GM15510 (cell line): ENCODE results near the gene PDZD4.

Experiments
- POLR2A ChIP-seq: IDR thresholded peaks from 3 replicates; pipeline ENCODE4 v1.6.1; 2011; ENCODE audit warnings: borderline replicate concordance; ENCODE audit not compliant: insufficient read length; ENCODE audit errors: extremely low read depth

PDZD4 gene

GRCh38 chrX:153771415-153772315 is 58.7 kb downstream of the PDZD4 start:
- TF ChIP-seq POLR2A: no peak

DNA sequence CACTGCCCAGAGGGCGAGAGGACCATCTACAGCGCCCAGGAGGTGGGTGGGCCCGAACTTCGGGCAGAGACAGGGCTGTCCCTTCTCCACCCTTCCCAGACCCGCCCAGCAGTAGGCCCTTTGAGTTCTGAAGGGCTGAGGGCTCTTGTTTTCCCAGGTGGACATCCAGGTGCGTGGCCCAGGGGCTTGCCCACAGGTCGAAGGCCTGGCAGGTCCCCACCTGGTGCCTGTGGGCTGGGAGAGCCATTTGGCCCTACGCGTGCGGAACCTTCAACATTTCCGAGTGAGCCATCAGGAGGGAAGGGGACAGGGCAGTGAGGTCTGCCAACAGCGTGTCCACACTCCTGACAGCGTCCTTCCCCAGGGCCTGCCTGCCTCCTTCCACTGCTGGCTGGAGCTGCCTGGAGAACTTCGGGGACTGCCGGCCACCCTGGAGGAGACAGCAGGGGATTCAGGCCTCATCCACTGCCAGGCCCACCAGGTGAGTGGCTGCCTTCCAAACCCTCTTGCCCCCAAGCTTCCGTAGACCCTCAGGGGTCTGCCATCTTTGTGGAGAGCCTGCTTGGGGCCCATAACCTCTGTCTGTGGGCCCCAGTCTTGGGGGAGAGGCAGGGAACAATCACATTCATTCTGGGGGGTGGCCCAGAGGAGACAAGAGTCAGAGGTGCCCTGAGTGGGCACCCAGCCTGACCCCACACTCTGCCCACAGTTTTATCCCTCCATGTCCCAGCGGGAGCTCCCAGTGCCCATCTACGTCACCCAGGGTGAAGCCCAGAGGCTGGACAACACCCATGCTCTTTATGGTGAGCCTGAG is 59.5 kb downstream of the PDZD4 start:
- no peak for TF ChIP-seq POLR2A

DNA sequence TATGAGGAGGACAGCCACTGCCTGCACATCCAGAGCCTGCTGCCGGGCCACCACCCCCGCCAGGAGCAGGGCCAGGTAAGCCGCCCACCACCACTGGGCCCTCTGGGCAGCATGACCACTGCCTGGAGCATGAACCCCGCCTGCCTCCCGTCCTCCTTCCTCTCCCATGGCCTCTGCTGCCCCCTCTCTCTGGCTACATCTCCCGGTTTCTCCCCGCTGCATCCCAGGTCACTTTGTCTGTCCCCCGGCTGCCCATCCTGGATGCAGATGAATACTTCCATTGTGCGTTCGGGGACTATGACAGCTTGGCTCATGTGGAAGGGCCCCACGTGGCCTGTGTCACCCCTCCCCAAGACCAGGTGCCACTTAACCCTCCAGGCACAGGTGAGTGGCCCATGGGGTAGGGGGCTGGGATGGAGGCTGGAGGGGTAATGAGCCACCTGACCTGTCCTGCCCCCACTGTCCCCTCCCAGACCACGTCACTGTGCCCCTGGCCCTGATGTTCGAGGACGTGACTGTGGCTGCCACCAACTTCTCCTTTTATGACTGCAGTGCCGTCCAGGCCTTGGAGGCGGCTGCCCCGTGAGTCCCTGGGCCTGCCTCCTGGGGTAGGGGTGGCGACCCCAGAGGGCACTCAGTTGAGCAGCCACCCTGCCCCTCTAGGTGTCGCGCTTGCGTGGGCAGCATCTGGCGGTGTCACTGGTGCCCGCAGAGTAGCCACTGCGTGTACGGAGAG is 60.3 kb downstream of the PDZD4 start:
- no peak for TF ChIP-seq POLR2A

DNA sequence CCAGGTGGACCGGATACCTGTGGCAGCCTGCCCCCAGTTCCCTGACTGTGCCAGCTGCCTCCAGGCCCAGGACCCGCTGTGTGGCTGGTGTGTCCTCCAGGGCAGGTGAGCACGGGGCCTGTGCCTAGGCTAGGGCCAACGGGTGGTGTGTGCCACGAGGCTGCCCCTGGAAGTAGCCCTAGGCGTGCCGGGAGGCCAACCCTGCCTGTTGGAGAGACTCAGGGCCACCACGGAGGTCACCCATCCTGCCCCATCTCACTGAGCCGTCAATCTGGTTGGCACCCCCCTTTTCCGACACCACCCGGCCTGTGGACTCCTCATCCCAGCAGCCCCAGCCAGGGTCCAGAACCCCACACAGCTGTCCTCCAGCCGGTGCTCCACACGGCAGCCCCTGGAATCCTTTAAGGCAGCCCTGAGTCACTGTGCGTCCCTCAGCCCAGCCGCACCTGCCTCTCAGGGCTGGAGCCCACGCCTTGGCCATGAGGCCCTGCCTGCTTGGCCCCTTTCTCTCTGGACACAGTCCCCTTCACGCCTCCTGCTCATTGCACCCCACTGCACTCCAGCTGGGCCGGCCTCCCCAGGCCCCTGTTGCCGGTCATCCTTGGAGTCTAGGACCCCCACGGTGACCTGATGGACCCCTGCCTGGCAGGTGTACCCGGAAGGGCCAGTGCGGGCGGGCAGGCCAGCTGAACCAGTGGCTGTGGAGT is 61.0 kb downstream of the PDZD4 start:
- TF ChIP-seq POLR2A: no peak

- TF ChIP-seq POLR2A: no peak
Measured at GRCh38 chrX:153768311-153769157, 61.8 kb downstream of the PDZD4 start.

DNA sequence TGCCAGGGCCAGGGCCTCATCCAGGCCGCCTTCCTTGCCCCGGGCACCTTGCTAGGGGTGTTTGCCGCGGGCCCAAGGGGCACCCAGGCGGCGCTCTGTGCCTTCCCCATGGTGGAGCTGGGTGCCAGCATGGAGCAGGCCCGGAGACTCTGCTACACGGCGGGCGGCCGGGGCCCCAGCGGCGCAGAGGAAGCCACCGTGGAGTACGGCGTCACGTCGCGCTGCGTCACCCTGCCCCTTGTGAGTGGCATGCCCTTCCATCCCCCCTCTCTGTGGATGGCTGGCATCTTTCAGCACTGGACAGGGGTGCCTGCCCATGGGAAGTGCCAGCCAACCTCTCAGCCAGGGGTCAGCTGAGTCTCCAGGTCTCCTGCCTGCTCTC is 62.7 kb downstream of the PDZD4 start:
- TF ChIP-seq POLR2A: no peak

- TF ChIP-seq POLR2A: no peak
Measured at GRCh38 chrX:153766871-153767673, 63.3 kb downstream of the PDZD4 start.

DNA sequence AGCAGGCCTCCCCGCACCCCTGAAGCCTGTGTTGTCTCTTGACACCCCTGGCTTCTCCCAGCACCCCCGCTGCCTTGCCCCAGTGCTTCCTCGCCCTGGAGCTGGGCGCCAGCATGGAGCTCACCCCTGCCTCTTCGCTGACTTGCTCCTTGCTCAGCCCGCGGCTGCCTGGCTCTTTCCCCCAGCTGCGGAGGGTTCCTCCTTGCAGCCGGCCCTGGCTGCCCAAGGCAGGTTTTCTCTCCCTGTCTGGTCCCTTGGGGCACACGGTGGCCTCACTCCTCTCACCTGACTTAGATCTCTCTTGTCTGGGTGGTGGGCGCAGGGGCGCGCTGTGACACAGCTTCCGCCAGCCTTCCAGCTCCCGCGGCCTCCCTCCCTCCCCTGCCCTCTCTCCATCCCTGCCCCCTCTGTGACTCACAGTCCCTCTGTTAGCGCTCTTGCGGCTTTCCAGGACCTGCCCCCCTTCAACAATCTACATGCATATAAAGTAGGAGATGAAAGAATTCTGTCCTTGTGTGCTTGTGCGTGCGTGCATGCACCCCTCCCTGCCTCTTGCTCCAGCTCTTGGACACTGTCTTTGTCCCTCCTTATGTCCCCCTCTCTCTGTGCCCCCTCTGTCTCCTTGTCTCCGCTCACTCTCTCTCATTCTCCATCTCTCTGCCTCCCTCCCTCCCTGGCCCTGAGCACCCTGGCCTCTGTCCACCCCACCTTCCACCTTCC is 64.1 kb downstream of the PDZD4 start:
- TF ChIP-seq POLR2A: no peak

DNA sequence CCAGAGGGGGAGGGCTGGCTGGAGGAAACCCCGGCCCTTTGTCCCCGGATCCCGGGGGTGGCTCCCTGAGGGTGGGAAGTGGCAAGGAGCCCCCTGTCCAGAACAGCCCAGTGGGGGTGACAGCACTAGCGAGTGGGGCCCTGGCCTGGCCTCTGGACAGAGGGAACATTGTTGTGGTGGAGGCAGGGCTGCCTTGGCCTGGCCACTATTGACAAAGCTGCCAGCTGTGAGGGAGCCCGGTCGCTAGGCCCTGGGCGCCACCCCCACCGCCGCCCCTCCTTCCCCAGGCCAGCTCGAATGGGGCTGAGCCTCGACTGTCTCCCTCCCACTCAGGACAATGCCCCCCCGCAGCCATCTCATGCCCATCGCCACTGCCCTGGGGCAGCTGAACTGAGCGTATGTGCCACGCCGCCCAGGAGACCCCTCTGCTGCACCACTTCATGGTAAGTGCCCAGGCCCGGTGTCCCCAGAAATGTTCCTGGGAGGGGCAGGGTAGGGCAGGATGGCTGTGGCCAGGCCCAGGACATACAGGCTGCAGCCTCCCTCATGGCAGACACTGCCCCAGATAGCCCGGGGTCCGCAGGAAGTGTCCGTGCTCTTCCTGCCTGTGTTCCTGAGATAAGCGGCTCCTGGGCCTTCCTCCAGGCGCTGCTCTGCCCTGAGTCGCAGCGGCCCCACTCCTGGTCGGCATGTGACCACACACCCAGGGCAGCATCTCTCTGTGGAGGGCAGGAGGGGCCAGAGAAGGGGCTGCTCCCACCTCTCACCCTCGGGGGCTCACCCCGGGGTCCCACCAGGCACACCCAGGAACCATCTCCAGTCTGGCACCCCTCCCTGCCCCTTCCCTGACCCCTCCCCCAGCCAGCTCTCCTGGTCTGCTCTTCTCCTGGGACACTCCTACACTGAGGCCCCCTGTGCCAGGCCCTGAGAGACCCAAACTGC is 64.9 kb downstream of the PDZD4 start:
- no peak for TF ChIP-seq POLR2A

- TF ChIP-seq POLR2A: no peak
Measured at GRCh38 chrX:153764786-153765137, 65.6 kb downstream of the PDZD4 start.

- no peak for TF ChIP-seq POLR2A
Measured at GRCh38 chrX:153763989-153764755, 66.2 kb downstream of the PDZD4 start, which contains the start of gene PLXNB3. Gene PLXNB3, plus strand, starts transcription at chrX:153764249. Its CDS starts 1,287 bp downstream, at chrX:153765536.
